ENCODE data around the gene XRCC3. TPM values are rescaled to one million over a fixed set of nuclear protein-coding genes. Genes with fewer than 3 reads are reported as not detected.

XRCC3 gene
- total and polyA plus RNA-seq, 2 of the 8 experiments (the other 6 are each of a cell fraction or from before 2014, with no cell fraction given): 36.9 to 41.8 TPM

DNA sequence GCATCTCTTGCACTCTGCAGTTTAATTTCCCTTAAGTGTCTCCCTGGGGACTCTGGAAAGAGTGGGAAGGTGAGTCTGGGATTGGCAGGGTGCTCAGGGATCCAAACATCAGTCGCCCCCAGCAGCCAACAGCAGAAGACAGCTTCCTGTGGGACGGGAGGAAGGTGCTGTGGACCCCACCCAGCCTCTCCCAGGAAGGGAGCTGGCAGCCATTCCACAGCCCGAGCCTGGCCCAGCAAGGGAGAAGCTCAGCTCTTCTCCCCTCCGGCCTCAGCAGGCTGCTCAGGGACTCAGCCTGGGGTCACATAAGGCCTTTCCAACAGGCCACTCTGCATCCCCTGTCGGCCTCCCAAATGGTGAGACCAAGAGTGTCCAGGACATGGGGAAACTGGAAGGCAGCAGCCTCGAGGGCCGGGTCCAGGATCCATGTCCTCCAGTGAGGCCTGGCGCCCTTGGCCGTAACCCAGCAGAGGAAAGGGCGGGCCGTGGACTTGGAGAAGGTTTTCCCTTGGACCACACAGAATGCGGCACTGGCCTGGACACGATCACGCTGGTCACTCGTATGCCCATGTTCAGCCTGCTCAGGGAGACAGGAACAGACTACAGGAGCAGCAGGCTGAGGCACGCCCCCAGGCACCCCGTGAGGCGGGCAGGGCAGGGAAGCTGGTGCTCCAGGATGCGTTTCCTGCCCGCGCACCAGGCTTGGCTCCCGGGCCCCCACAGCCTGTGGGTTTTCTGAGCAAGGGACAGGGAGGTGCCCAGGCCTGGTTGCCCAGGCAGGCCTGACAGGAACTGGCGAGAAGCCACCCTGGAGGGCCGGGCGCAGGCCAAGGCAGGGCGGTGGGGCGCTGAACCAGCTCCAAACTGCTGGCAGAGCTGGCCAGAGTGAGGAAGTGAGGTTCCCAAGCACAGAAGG lies 3.5 kb downstream of the XRCC3 start:
- H3K79me1 ChIP-seq (ENCODE audit: low read depth, low read length): peaks cover 11% of the 10 kb centered on the region
- no peak overlapping the region for H3K27ac ChIP-seq (ENCODE audit: low read depth, low read length)
- H2BK15ac ChIP-seq (ENCODE audit: low read length): no peak overlapping the region
- ChIA-PET CTCF (ENCODE audit: partially characterized antibody) (interaction anchor here (1.1 to 1.9 kb wide), 4 partner anchors 12 to 198 kb away, joined by 3 to 8 read pairs (median 4); no protein-coding TSS in a partner anchor), POLR2A (ENCODE audit: partially characterized antibody) (interaction anchor here (0.6 to 3.1 kb wide), 5 partner anchors 9 to 160 kb away, joined by 3 to 16 read pairs (median 3); no protein-coding TSS in a partner anchor)
- H2AFZ ChIP-seq (ENCODE audit: low read length): no peak overlapping the region
- no peak overlapping the region for H3K4me3 ChIP-seq (ENCODE audit: extremely low read depth in 1 of 4, insufficient read depth in 2 of 4, low read depth in 3 of 4, low read length in 4 of 4)
- H3K4ac ChIP-seq (replicated peaks; ENCODE audit: insufficient read length, low read depth, low read length): no peak overlapping the region
- 90% methylated on average over 25 of the region's 27 CpGs; no CpG with 5 or more reads in 1 of the 2 experiments for WGBS, 2 experiments (ENCODE audit: extremely low coverage in 1 of 2, insufficient coverage in 1 of 2, insufficient read length in 1 of 2, insufficient replicate concordance in 2 of 2, low coverage in 1 of 2, low lambda C conversion rate in 2 of 2, missing lambda C conversion rate in 1 of 2)
- no peak for FAIRE-seq
- no peak overlapping the region for H3K14ac ChIP-seq (ENCODE audit: insufficient read length)
- H2BK120ac ChIP-seq (replicated peaks; ENCODE audit: low read depth, low read length): no peak overlapping the region
- peaks cover 0 to 15% (median 8%) of the 10 kb centered on the region in 4 experiments; a peak in 6 of 7 replicates for H3K4me1 ChIP-seq (replicated peaks in 1 of 4; ENCODE audit: control insufficient read depth in 3 of 4, insufficient read depth in 4 of 4, low read length in 3 of 4)
- peaks cover 4% of the 10 kb centered on the region; the same call in 1 of the 2 replicates for H3K23me2 ChIP-seq (ENCODE audit: low read depth, low read length)
- peaks cover 17 to 51% of the 10 kb centered on the region in 2 experiments for H4K20me1 ChIP-seq (replicated peaks in 1 of 2; ENCODE audit: control insufficient read depth in 1 of 2, insufficient read depth in 2 of 2, low read length in 2 of 2)
- no peaks in the 10 kb centered on the region for H3K9me3 ChIP-seq (ENCODE audit: insufficient read depth in 2 of 2, low read depth in 1 of 2, low read length in 1 of 2)
- DNase-seq (ENCODE audit: low read depth in 1 of 2, low spot score in 2 of 2): no peak
- no peak overlapping the region for H2BK20ac ChIP-seq (ENCODE audit: low read length)
- no peak overlapping the region for H2BK5ac ChIP-seq (ENCODE audit: low read depth, low read length)
- H3K56ac ChIP-seq (replicated peaks; ENCODE audit: insufficient read length, low read depth, low read length): no peak overlapping the region
- no peak overlapping the region for H2BK12ac ChIP-seq (ENCODE audit: low read depth, low read length)
- no peak overlapping the region for H4K91ac ChIP-seq (replicated peaks; ENCODE audit: insufficient read length, low read length)
- H2AK5ac ChIP-seq (ENCODE audit: low read depth, low read length): no peak overlapping the region
- no peak overlapping the region for H4K5ac ChIP-seq (ENCODE audit: insufficient read length, low read depth, low read length)
- H3K79me2 ChIP-seq (ENCODE audit: control insufficient read depth in 1 of 2, insufficient read depth in 2 of 2, low read length in 2 of 2): peaks cover 0 to 20% of the 10 kb centered on the region in 2 experiments; a peak in 2 of 4 replicates
- TF ChIP-seq TBP (IDR thresholded peaks at IDR 0.05; ENCODE audit: low read depth, low read length) (no peak), HDAC2 (IDR thresholded peaks at IDR 0.05; ENCODE audit: borderline replicate concordance in 1 of 2, low read depth in 2 of 2, low read length in 2 of 2) (no peak), KDM4A (IDR thresholded peaks at IDR 0.05; ENCODE audit: low read depth, low read length, severe bottlenecking) (no peak), SP1 (IDR thresholded peaks at IDR 0.05; ENCODE audit: low read depth, low read length) (no peak)
- H3K9ac ChIP-seq (replicated peaks in 1 of 4; ENCODE audit: extremely low read depth in 1 of 4, low read depth in 3 of 4, low read length in 3 of 4): peak overlapping the region in 1 of 4 experiments; percentile 15; a peak in 2 of 7 replicates
- H3K23ac ChIP-seq (ENCODE audit: insufficient read length): no peak overlapping the region
- peaks cover 9 to 31% (median 21%) of the 10 kb centered on the region in 4 experiments; a peak in 5 of 8 replicates for H3K36me3 ChIP-seq (ENCODE audit: control insufficient read depth in 2 of 4, insufficient read depth in 4 of 4, low read length in 3 of 4)
- H3K18ac ChIP-seq (ENCODE audit: extremely low read depth, low read length): no peak overlapping the region
- no peak overlapping the region for H3K4me2 ChIP-seq (ENCODE audit: insufficient read depth in 1 of 2, low read depth in 2 of 2, low read length in 2 of 2)
- H3K27me3 ChIP-seq (replicated peaks in 1 of 4; ENCODE audit: control insufficient read depth in 3 of 4, extremely low read depth in 1 of 4, insufficient read depth in 3 of 4, low read length in 3 of 4): no peaks in the 10 kb centered on the region
- no peak overlapping the region for H4K8ac ChIP-seq (ENCODE audit: extremely low read depth, insufficient read depth, low read length)

Data from H1 (cell line).